Kidney (tissue), 14 donors: ENCODE measurements around the gene AJAP1. TPM values are rescaled to one million over a fixed set of nuclear protein-coding genes. Genes with fewer than 3 reads are reported as not detected.

Source experiments
- DNase-seq, 5 donors: peaks; one replicate each; pipeline ENCODE4 v3.0.0-alpha.2; 2013 to 2020
- FAIRE-seq: peaks from 2 replicates; lab custom pipeline; 2012; peaks lifted over from hg19 to GRCh38; lab: Jason Lieb, UNC
- H3K27ac ChIP-seq, 2 donors: one replicate each; pipeline ENCODE4 v1.7.0; 2013; ENCODE audit warnings: low read depth in 2 of 2, low read length in 2 of 2, inconsistent platforms in 1 of 2
- H3K27me3 ChIP-seq: one replicate; pipeline ENCODE4 v1.7.1; 2013; ENCODE audit warnings: low read length, inconsistent platforms; ENCODE audit not compliant: control insufficient read depth, insufficient read depth
- H3K36me3 ChIP-seq, 3 donors: one replicate each; pipeline versions ENCODE4 v1.7.0 to v1.7.1; 2013; ENCODE audit warnings: low read length in 3 of 3, control low read depth in 1 of 3, inconsistent platforms in 1 of 3; ENCODE audit not compliant: insufficient read depth in 3 of 3, control insufficient read depth in 2 of 3
- H3K4me1 ChIP-seq, 3 donors: one replicate each; pipeline versions ENCODE4 v1.7.0 to v1.7.1; 2013; ENCODE audit warnings: low read length in 3 of 3, inconsistent platforms in 1 of 3, low read depth in 1 of 3; ENCODE audit not compliant: control insufficient read depth in 2 of 3, insufficient read depth in 2 of 3
- H3K4me3 ChIP-seq, 3 donors: one replicate each; pipeline versions ENCODE4 v1.7.0 to v1.8.1; 2013; ENCODE audit warnings: low read length in 3 of 3, control low read depth in 1 of 3, inconsistent platforms in 1 of 3
- H3K9ac ChIP-seq, 3 donors: one replicate each; pipeline versions ENCODE4 v1.7.0 to v1.7.1; 2013; ENCODE audit warnings: low read length in 3 of 3, control low read depth in 1 of 3, inconsistent platforms in 1 of 3
- H3K9me3 ChIP-seq, 3 donors: one replicate each; pipeline versions ENCODE4 v1.7.0 to v1.7.1; 2013; ENCODE audit warnings: low read length in 3 of 3, control low read depth in 1 of 3, inconsistent platforms in 1 of 3; ENCODE audit not compliant: control insufficient read depth in 2 of 3, insufficient read depth in 1 of 3
- intact Hi-C: fragments of 100-400 bp; cut with DNase I; formaldehyde crosslinking; loops from one replicate; pipeline ENCODE4 v1.11.1; 2022
- polyA plus RNA-seq: library from polyadenylated mRNA; stranded (reverse); fragments of 350-450 nt; fragmentation: Illumina TruSeq; extraction: RNeasy Lipid Tissue Mini Kit (QIAGEN cat#74804); gene quantifications from one replicate; pipeline ENCODE4 v1.2.3, GENCODE V29; 2014; ENCODE audit warnings: low read depth, low replicate concordance; ENCODE audit not compliant: insufficient read depth
- total RNA-seq: library from RNA; stranded (reverse); fragmentation: NEBNext Ultra II Directional; extraction: Animal tissue kit (Norgen Biotek cat#: 25700); gene quantifications from one replicate; pipeline ENCODE4 v1.2.1, GENCODE V29; 2021
- TF ChIP-seq, protein P1 (sequence below): IDR thresholded peaks from 3 replicates; pipeline ENCODE4 v1.5.1; 2012; ENCODE audit warnings: mild to moderate bottlenecking, moderate library complexity, borderline replicate concordance; ENCODE audit not compliant: insufficient read depth; ENCODE audit errors: extremely low read depth
- donor health status: control.
- donor health status: control.
- donor health status: control.
- donor health status: control.
- donor health status: control.
- donor health status: DM: yes; HTN: yes; CAD: no.
- donor health status: Normal renal cell carcinoma (clear cell type).

Gene AJAP1
- total and polyA plus RNA-seq, 2 donors from 2014 or later, result 2.7 to 5.5 TPM

DNA sequence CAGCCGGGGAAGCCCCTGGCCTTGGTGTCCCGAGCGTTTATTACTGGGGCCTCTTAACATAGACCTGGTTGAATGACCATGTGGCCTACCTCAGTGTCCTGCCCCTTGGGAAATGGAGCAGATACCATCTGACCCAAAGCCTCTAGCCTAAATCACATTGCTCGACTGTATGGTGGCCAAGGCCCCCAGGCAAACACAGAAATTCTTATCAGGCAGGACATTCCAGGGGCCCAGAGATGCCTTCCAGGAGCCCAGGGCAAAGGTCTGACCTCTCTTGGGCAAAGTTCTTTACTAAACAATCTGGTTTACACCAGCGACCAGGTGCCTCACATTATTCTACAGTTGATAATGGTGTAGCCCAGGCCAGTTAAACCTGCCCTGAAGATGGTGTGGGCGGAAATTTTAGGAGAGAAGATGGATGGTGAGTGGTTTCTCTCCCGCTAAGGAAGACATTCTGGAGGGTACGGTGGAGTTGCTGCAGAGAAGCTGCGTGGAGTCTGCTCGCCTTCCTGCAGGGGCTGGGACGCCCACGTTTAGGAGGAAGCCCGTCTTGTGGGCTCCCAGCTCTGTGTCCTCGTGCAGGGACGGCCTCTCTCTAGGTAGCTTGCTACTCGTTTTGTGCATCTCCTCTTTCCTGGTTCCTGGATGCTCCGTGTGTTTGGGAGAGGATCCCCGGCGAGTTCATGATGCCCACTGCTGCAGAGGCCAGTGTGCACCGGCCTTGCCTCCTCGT lies 21.2 kb downstream of the AJAP1 start:
- Histone ChIP-seq H3K4me1 (no peaks in the 10 kb centered on the region), H3K36me3 (no peaks in the 10 kb centered on the region), H3K27me3 (no peaks in the 10 kb centered on the region), H3K9me3 (peaks cover 0 to 17% (median 0%) of the 10 kb centered on the region in 3 donors), H3K27ac (no peak overlapping the region), H3K4me3 (no peak overlapping the region), H3K9ac (no peak overlapping the region)
- intact Hi-C loops, result no loop called here
- TF ChIP-seq, protein P1, sequence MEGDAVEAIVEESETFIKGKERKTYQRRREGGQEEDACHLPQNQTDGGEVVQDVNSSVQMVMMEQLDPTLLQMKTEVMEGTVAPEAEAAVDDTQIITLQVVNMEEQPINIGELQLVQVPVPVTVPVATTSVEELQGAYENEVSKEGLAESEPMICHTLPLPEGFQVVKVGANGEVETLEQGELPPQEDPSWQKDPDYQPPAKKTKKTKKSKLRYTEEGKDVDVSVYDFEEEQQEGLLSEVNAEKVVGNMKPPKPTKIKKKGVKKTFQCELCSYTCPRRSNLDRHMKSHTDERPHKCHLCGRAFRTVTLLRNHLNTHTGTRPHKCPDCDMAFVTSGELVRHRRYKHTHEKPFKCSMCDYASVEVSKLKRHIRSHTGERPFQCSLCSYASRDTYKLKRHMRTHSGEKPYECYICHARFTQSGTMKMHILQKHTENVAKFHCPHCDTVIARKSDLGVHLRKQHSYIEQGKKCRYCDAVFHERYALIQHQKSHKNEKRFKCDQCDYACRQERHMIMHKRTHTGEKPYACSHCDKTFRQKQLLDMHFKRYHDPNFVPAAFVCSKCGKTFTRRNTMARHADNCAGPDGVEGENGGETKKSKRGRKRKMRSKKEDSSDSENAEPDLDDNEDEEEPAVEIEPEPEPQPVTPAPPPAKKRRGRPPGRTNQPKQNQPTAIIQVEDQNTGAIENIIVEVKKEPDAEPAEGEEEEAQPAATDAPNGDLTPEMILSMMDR, result no peak
- no peak for FAIRE-seq
- peak in 1 of 5 donors; percentile 39 for DNase-seq

DNA sequence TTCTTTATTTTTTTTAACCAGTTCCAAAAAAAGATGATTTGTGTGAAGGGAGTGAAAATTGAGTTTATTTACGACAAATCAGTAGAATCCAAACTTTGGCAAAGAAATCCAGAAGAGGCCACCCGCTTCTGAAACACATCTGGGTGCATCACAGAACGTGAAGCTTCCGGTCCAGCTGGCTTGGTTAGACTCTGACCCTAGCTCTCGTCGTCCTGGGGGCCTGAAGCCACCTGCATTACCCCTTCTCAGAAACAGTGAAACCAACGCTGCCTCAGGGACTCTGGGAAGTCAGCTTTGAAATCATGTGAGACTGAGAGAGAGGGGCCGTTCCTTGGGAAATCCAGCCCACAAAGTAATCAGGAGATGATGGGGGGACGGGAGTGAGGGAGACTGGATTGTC lies 21.8 kb downstream of the AJAP1 start:
- Histone ChIP-seq H3K4me1 (no peaks in the 10 kb centered on the region), H3K27ac (no peak overlapping the region), H3K27me3 (no peaks in the 10 kb centered on the region), H3K9ac (no peak overlapping the region), H3K4me3 (no peak overlapping the region), H3K36me3 (no peaks in the 10 kb centered on the region), H3K9me3 (peaks cover 0 to 17% (median 0%) of the 10 kb centered on the region in 3 donors)
- DNase-seq (peak in 1 of 5 donors; percentile 14), FAIRE-seq (no peak)
- TF ChIP-seq, protein P1, result no peak
- intact Hi-C loops, result no loop called here

DNA sequence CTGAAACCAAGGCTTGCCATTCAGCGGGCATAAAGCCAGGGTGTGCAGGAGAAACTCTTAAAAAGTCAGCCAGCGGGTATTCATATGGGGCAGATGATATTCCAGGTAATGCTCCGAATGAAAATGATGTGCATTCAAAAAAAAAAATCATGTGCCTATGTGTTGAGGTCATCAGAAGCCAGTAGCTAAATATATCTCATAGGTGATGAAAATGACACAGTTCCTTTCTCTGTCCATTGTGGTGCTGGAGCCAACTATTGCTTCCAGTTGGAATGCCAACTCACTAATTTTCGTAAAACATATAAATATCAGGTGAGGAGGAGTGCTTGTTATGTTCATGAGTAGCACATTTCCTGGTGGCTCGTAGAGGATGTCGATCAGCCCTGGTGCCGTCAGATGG lies 23.2 kb downstream of the AJAP1 start:
- H3K27ac ChIP-seq, result no peak overlapping the region
- H3K36me3 ChIP-seq, result no peaks in the 10 kb centered on the region
- H3K4me3 ChIP-seq, result no peak overlapping the region
- FAIRE-seq (no peak), DNase-seq (no peak)
- no peaks in the 10 kb centered on the region for H3K4me1 ChIP-seq
- H3K9ac ChIP-seq, result no peak overlapping the region
- intact Hi-C loops, result no loop called here
- H3K27me3 ChIP-seq, result no peaks in the 10 kb centered on the region
- TF ChIP-seq, protein P1, result no peak
- peaks cover 0 to 17% (median 0%) of the 10 kb centered on the region in 3 donors for H3K9me3 ChIP-seq
